Suprapubic skin (tissue), 3 donors: ENCODE data around the gene TMBIM4.

ENCODE experiments used
- EP300 ChIP-seq: sonication (generic); formaldehyde crosslinking; IDR thresholded peaks from one replicate; pipeline ENCODE4 v1.6.1; 2017; ENCODE audit warnings: antibody characterized with exemption
- POLR2A ChIP-seq, 2 donors: fragments of 450-650 bp; IDR thresholded peaks; one replicate each; pipeline ENCODE4 v1.6.1; 2017; ENCODE audit warnings: antibody characterized with exemption in 2 of 2, mild to moderate bottlenecking in 2 of 2, moderate library complexity in 2 of 2
- TF ChIP-seq, protein P1 (sequence below), 2 donors: fragments of 200-600 bp in 1 of 2; fragments of 450-650 bp in 1 of 2; sonication (generic) in 1 of 2; IDR thresholded peaks; one replicate each; pipeline ENCODE4 v1.5.1; 2016 to 2019; ENCODE audit warnings: antibody characterized with exemption in 2 of 2, mild to moderate bottlenecking in 1 of 2, moderate library complexity in 1 of 2

DNA sequence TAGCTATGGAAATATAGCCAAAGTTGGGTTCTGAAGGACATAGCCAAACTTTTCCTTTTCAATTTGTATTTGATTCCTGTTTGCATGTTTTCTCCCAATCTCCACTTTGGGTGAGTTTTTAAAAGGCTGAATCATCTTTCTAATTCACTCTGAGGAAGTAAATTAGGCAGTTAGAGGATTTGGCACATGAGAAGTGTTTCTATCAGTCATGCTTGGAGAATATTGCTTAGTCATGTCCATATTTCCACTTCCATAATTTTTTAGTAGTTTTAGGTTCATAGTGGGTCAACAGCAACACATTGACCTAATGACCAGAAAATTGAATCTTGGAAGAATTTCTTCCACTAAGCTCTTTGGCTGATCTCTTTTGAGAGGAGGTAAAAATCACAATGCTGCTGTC, 41.0 kb upstream of the TMBIM4 start:
- TF ChIP-seq, protein P1, sequence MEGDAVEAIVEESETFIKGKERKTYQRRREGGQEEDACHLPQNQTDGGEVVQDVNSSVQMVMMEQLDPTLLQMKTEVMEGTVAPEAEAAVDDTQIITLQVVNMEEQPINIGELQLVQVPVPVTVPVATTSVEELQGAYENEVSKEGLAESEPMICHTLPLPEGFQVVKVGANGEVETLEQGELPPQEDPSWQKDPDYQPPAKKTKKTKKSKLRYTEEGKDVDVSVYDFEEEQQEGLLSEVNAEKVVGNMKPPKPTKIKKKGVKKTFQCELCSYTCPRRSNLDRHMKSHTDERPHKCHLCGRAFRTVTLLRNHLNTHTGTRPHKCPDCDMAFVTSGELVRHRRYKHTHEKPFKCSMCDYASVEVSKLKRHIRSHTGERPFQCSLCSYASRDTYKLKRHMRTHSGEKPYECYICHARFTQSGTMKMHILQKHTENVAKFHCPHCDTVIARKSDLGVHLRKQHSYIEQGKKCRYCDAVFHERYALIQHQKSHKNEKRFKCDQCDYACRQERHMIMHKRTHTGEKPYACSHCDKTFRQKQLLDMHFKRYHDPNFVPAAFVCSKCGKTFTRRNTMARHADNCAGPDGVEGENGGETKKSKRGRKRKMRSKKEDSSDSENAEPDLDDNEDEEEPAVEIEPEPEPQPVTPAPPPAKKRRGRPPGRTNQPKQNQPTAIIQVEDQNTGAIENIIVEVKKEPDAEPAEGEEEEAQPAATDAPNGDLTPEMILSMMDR (IDR thresholded peaks at IDR 0.05): no peak
- no peak for TF ChIP-seq EP300
- no peak for TF ChIP-seq POLR2A (IDR thresholded peaks at IDR 0.05)
